ENCODE results near the gene FAM81B.

- TF ChIP-seq CTCF (IDR thresholded peaks at IDR 0.05; ENCODE audit: low read length) (no peak), EZH2 (IDR thresholded peaks at IDR 0.05; ENCODE audit: borderline replicate concordance, low read length) (no peak)
These were observed 55.5 kb downstream of the FAM81B start for GRCh38 chr5:95446560-95447221.
